Measurements from ENCODE around the gene ERO1B. TPM values are rescaled to one million over a fixed set of nuclear protein-coding genes. Genes with fewer than 3 reads are reported as not detected.

ERO1B gene
- total and polyA plus RNA-seq, 2 of the 4 experiments (the other 2 are of a cell fraction) = 0.54 to 0.60 TPM

DNA sequence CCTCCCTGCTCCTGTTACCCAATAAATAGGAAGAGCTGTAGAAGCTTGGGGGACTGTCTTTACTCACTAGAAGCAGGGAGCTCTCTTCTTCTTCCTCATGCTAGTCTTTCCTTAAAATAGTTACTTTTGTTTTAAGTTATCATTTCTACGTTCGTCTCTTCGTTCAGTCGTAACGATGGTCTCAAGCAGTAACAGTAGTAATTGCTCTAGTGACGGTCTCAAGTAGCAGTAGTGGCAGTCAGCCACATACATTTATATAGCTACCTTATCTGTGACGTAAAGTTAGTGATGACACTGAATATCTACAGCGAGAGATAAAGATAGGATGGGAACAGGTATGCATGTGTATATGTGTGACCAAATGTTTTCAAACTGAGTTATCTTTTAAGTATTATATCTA, 15.4 kb upstream of the ERO1B start:
- no CpG with 5 or more reads among the region's 8 CpGs for WGBS, 2 experiments (ENCODE audit: extremely low coverage in 2 of 2, insufficient read length in 1 of 2)

More for the DNA sequence above, 15.4 kb upstream of the ERO1B start:
- no peak overlapping the region for H2BK5ac ChIP-seq (ENCODE audit: low read depth, low read length, poor library complexity, severe bottlenecking)
- BruUV-seq (replicated peaks) = no TSS peak
- no peak overlapping the region for H2AFZ ChIP-seq (replicated peaks; ENCODE audit: low read length, poor library complexity)
- no peak overlapping the region for H3K4me3 ChIP-seq (ENCODE audit: insufficient read depth, low read depth, low read length)
- ATAC-seq (ENCODE audit: low read depth) (no peak), DNase-seq (no peak)
- ChIA-PET CTCF (no interaction called here), POLR2A (ENCODE audit: unreplicated experiment) (no interaction called here)
- H3K9me3 ChIP-seq (ENCODE audit: control insufficient read depth, insufficient read depth, low read length) = no peaks in the 10 kb centered on the region
- no peaks in the 10 kb centered on the region; the same call in 1 of the 2 replicates for H3K27me3 ChIP-seq (ENCODE audit: control insufficient read depth, insufficient read depth, low read length)
- no peaks in the 10 kb centered on the region for H3K79me1 ChIP-seq (ENCODE audit: low read depth in 1 of 2, low read length in 2 of 2)
- H4K8ac ChIP-seq (ENCODE audit: low read depth in 2 of 2, low read length in 2 of 2) = no peak overlapping the region
- H3K18ac ChIP-seq (ENCODE audit: low read depth, low read length) = no peak overlapping the region
- H2AK5ac ChIP-seq (ENCODE audit: low read depth, low read length) = no peak overlapping the region
- no peaks in the 10 kb centered on the region for H3K36me3 ChIP-seq (ENCODE audit: control insufficient read depth, insufficient read depth, low read length)
- TF ChIP-seq, protein P1, sequence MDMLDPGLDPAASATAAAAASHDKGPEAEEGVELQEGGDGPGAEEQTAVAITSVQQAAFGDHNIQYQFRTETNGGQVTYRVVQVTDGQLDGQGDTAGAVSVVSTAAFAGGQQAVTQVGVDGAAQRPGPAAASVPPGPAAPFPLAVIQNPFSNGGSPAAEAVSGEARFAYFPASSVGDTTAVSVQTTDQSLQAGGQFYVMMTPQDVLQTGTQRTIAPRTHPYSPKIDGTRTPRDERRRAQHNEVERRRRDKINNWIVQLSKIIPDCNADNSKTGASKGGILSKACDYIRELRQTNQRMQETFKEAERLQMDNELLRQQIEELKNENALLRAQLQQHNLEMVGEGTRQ (IDR thresholded peaks at IDR 0.05; ENCODE audit: low read depth, low read length) = no peak
- H3K27ac ChIP-seq (ENCODE audit: insufficient read depth, low read length) = no peak overlapping the region
- no peak overlapping the region for H3K4me2 ChIP-seq (ENCODE audit: low read depth, low read length)
- no peaks in the 10 kb centered on the region for H3K9me1 ChIP-seq (ENCODE audit: insufficient read depth, low read length)
- H2BK15ac ChIP-seq (ENCODE audit: low read depth, low read length) = no peak overlapping the region
- in situ Hi-C loops (cut with MboI; ENCODE audit: low sequenced_read_pairs) (loop anchor here (10.0 kb wide), 1 partner anchor 182 kb away; no protein-coding TSS in a partner anchor), dilution Hi-C loops (cut with HindIII; ENCODE audit: low sequenced_read_pairs, unreplicated experiment) (no loop called here), intact Hi-C loops (cut with micrococcal nuclease) (no loop called here)
- no peaks in the 10 kb centered on the region for H3K4me1 ChIP-seq (ENCODE audit: control insufficient read depth, insufficient read depth, low read length)
- no peak overlapping the region for H2AK9ac ChIP-seq (replicated peaks; ENCODE audit: low read depth, low read length, poor library complexity)
- H3K9ac ChIP-seq (ENCODE audit: low read depth, low read length) = no peak overlapping the region
- H4K5ac ChIP-seq (ENCODE audit: low read depth, low read length) = no peak overlapping the region
- H2BK20ac ChIP-seq (ENCODE audit: low read depth, low read length) = no peak overlapping the region
- H2BK120ac ChIP-seq (ENCODE audit: low read depth, low read length) = no peak overlapping the region
- no peaks in the 10 kb centered on the region for H4K20me1 ChIP-seq (ENCODE audit: insufficient read depth, low read length)
- no peak overlapping the region for H3K4ac ChIP-seq (ENCODE audit: low read depth, low read length)
- no peak overlapping the region for H4K91ac ChIP-seq (ENCODE audit: insufficient read depth, low read depth, low read length)
- H3K56ac ChIP-seq (ENCODE audit: extremely low read depth, insufficient read depth, low read length) = no peak overlapping the region
- H3K14ac ChIP-seq (replicated peaks; ENCODE audit: low read depth, low read length) = no peak overlapping the region
- H3K23ac ChIP-seq (ENCODE audit: low read depth, low read length) = no peak overlapping the region
